HepG2 (cell line): ENCODE data around the gene MYADML2. TPM values are rescaled to one million over a fixed set of nuclear protein-coding genes. Genes with fewer than 3 reads are reported as not detected.

Experiments
- ATM ChIP-seq: fragments of 450-650 bp; IDR thresholded peaks from 2 replicates; pipeline ENCODE4 v1.7.1; 2017; ENCODE audit warnings: mild to moderate bottlenecking, borderline replicate concordance
- CCAR2 ChIP-seq: fragments of 200-400 bp; formaldehyde crosslinking; optimal IDR thresholded peaks from 2 replicates; pipeline ENCODE3; 2018; ENCODE audit warnings: low read depth, mild to moderate bottlenecking, low read length, moderate library complexity
- DRAP1 ChIP-seq: IDR thresholded peaks from 2 replicates; pipeline ENCODE4 v1.6.1; 2016; ENCODE audit warnings: missing genetic modification reagents, missing compliant biosample characterization
- GLMP ChIP-seq: sonication (generic); formaldehyde crosslinking; IDR thresholded peaks from 2 replicates; pipeline ENCODE4 v1.9.0; 2021; ENCODE audit warnings: missing genetic modification reagents, mild to moderate bottlenecking, borderline replicate concordance
- ISX ChIP-seq: sonication (generic); formaldehyde crosslinking; conservative IDR thresholded peaks from 2 replicates; pipeline ENCODE4 v1.5.0; 2020; ENCODE audit warnings: missing genetic modification reagents
- MATR3 ChIP-seq: sonication (generic); formaldehyde crosslinking; IDR thresholded peaks from 2 replicates; pipeline ENCODE4 v1.4.0; 2020; ENCODE audit warnings: missing genetic modification reagents
- MAX ChIP-seq: IDR thresholded peaks from 2 replicates; pipeline ENCODE4 v1.6.1; 2012; ENCODE audit warnings: inconsistent platforms
- NR2F6 ChIP-seq, 2 experiments: IDR thresholded peaks; 2 replicates each; pipeline ENCODE4 v1.6.1; 2016; ENCODE audit warnings: antibody characterized with exemption in 1 of 2, mild to moderate bottlenecking in 1 of 2
- PCBP2 ChIP-seq: fragments of 200-400 bp; formaldehyde crosslinking; optimal IDR thresholded peaks from 2 replicates; pipeline ENCODE3; 2018; ENCODE audit warnings: low read length, low read depth; ENCODE audit not compliant: poor library complexity, severe bottlenecking
- RFX3 ChIP-seq: IDR thresholded peaks from 2 replicates; pipeline ENCODE4 v1.6.1; 2016; ENCODE audit warnings: missing biosample characterization, missing genetic modification reagents
- SMYD3 ChIP-seq: sonication (generic); formaldehyde crosslinking; IDR thresholded peaks from 2 replicates; pipeline ENCODE4 v1.8.1; 2023; ENCODE audit warnings: mild to moderate bottlenecking, missing genetic modification reagents
- TAF1 ChIP-seq: sonication (generic); formaldehyde crosslinking; IDR thresholded peaks from 2 replicates; pipeline ENCODE4 v1.4.0; 2020; ENCODE audit warnings: missing genetic modification reagents
- TBP ChIP-seq: sonication (generic); formaldehyde crosslinking; IDR thresholded peaks from 2 replicates; pipeline ENCODE4 v1.5.0; 2020; ENCODE audit warnings: missing genetic modification reagents
- TOPORS ChIP-seq: sonication (generic); formaldehyde crosslinking; IDR thresholded peaks from 2 replicates; pipeline ENCODE4 v1.8.0; 2023; ENCODE audit warnings: mild to moderate bottlenecking, missing genetic modification reagents
- ZFP1 ChIP-seq: IDR thresholded peaks from 2 replicates; pipeline ENCODE4 v1.6.1; 2016
- ZGPAT ChIP-seq: IDR thresholded peaks from 2 replicates; pipeline ENCODE4 v1.6.1; 2016; ENCODE audit warnings: mild to moderate bottlenecking
- ZNF124 ChIP-seq: sonication (generic); formaldehyde crosslinking; IDR thresholded peaks from 2 replicates; pipeline ENCODE4 v1.4.0; 2020; ENCODE audit warnings: missing genetic modification reagents
- ZNF382 ChIP-seq: sonication (generic); formaldehyde crosslinking; IDR thresholded peaks from 2 replicates; pipeline ENCODE4 v1.5.0; 2020; ENCODE audit warnings: missing genetic modification reagents, mild to moderate bottlenecking, borderline replicate concordance
- ZNF556 ChIP-seq: sonication (generic); formaldehyde crosslinking; IDR thresholded peaks from 2 replicates; pipeline ENCODE4 v1.4.0; 2020; ENCODE audit warnings: mild to moderate bottlenecking, missing genetic modification reagents, borderline replicate concordance
- ZNF703 ChIP-seq: sonication (generic); formaldehyde crosslinking; IDR thresholded peaks from 2 replicates; pipeline ENCODE4 v1.5.1; 2020; ENCODE audit warnings: missing genetic modification reagents, mild to moderate bottlenecking, moderate library complexity, borderline replicate concordance
- ZNF768 ChIP-seq: sonication (generic); formaldehyde crosslinking; IDR thresholded peaks from 2 replicates; pipeline ENCODE4 v1.4.0; 2020; ENCODE audit warnings: missing genetic modification reagents
- ZNF773 ChIP-seq: sonication (generic); formaldehyde crosslinking; IDR thresholded peaks from 2 replicates; pipeline ENCODE4 v1.4.0; 2020; ENCODE audit warnings: missing genetic modification reagents, borderline replicate concordance
- ZNF780A ChIP-seq: sonication (generic); formaldehyde crosslinking; IDR thresholded peaks from 2 replicates; pipeline ENCODE4 v1.8.0; 2022; ENCODE audit warnings: mild to moderate bottlenecking, missing genetic modification reagents, moderate library complexity
- ZZZ3 ChIP-seq: sonication (generic); formaldehyde crosslinking; IDR thresholded peaks from 2 replicates; pipeline ENCODE4 v1.4.0; 2020; ENCODE audit warnings: missing genetic modification reagents, mild to moderate bottlenecking, borderline replicate concordance
- polyA plus RNA-seq, 8 experiments: library from polyadenylated mRNA; depleted of rRNA in 3 of 8; stranded (reverse) in 7 of 8; unstranded in 1 of 8; fragments of >200 nt; fragmentation: Illumina TruSeq in 4 of 8; extraction: Trizol in 4 of 8; gene quantifications; 2 replicates each; pipeline versions ENCODE4 v1.2.1 to v1.2.3, GENCODE V29; 2011 to 2016; ENCODE audit warnings: low read depth in 4 of 8, missing spikeins in 1 of 8, mixed read lengths in 1 of 8; ENCODE audit not compliant: insufficient read depth in 1 of 8
- total RNA-seq, 5 experiments: library from RNA; depleted of rRNA; stranded (reverse); fragments of >200 nt; fragmentation: Illumina TruSeq; extraction: Trizol; gene quantifications; 2 replicates each; pipeline ENCODE4 v1.2.3, GENCODE V29; 2016; ENCODE audit warnings: low read depth in 1 of 5
- TF ChIP-seq, protein P1 (sequence below): sonication (generic); formaldehyde crosslinking; IDR thresholded peaks from 2 replicates; pipeline ENCODE4 v1.8.0; 2022; ENCODE audit warnings: missing genetic modification reagents, mild to moderate bottlenecking, moderate library complexity, borderline replicate concordance

Gene MYADML2
- total and polyA plus RNA-seq, 2 of the 13 experiments (the other 11 are each of a cell fraction or from before 2014, with no cell fraction given) = not detected

GRCh38 chr17:81992306-81993102 is 45.5 kb upstream of the MYADML2 start (continued):
- TF ChIP-seq RFX3 (CRISPR knock-in tag) (no peak), TOPORS (CRISPR knock-in tag) (peak; percentile 91), ZNF773 (peak; percentile 97), ZGPAT (CRISPR knock-in tag) (peak; percentile 50), SMYD3 (peak; percentile 85; the same call in 1 of the 2 replicates), ZFP1 (CRISPR knock-in tag) (peak; percentile 44; the same call in 1 of the 2 replicates), ZNF703 (peak; percentile 99), TBP (CRISPR knock-in tag) (peak; percentile 65; the same call in 1 of the 2 replicates), MATR3 (no peak), ZNF768 (CRISPR knock-in tag) (no peak; the same call in none of the 2 replicates), PCBP2 (no peak), ISX (CRISPR knock-in tag) (no peak; the same call in none of the 2 replicates), ZNF780A (CRISPR knock-in tag) (peak; percentile 14; the same call in 1 of the 2 replicates), ZNF124 (CRISPR knock-in tag) (no peak; the same call in none of the 2 replicates), GLMP (CRISPR knock-in tag) (peak; percentile 64; the same call in 1 of the 2 replicates), ZNF556 (no peak; the same call in 1 of the 2 replicates), ZNF382 (CRISPR knock-in tag) (no peak), TAF1 (CRISPR knock-in tag) (peak; percentile 32), ATM (no peak), ZZZ3 (CRISPR knock-in tag) (peak; percentile 93), MAX (no peak), DRAP1 (CRISPR knock-in tag) (peak; percentile 72), CCAR2 (no peak), NR2F6 (IDR thresholded peaks at IDR 0.05) (peak; percentile 81), NR2F6 (CRISPR knock-in tag; IDR thresholded peaks at IDR 0.05) (peak; percentile 95)
- TF ChIP-seq, protein P1, sequence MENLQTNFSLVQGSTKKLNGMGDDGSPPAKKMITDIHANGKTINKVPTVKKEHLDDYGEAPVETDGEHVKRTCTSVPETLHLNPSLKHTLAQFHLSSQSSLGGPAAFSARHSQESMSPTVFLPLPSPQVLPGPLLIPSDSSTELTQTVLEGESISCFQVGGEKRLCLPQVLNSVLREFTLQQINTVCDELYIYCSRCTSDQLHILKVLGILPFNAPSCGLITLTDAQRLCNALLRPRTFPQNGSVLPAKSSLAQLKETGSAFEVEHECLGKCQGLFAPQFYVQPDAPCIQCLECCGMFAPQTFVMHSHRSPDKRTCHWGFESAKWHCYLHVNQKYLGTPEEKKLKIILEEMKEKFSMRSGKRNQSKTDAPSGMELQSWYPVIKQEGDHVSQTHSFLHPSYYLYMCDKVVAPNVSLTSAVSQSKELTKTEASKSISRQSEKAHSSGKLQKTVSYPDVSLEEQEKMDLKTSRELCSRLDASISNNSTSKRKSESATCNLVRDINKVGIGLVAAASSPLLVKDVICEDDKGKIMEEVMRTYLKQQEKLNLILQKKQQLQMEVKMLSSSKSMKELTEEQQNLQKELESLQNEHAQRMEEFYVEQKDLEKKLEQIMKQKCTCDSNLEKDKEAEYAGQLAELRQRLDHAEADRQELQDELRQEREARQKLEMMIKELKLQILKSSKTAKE = peak; percentile 95
